Muscle layer of colon (tissue), 2 donors: ENCODE results near the gene CRYGA.
"Not testable (repeated sequence)": the region's sequence is repeated elsewhere in the genome, so short reads cannot be mapped to it uniquely, and the experiment has no call there.

Experiments
- H3K27ac ChIP-seq: one replicate; pipeline ENCODE4 v1.7.0; 2013; ENCODE audit warnings: low read depth, mild to moderate bottlenecking, low read length, moderate library complexity
- H3K27me3 ChIP-seq, 2 donors: one replicate each; pipeline ENCODE4 v1.7.0; 2013; ENCODE audit warnings: low read length in 2 of 2, mild to moderate bottlenecking in 2 of 2; ENCODE audit not compliant: insufficient read depth in 2 of 2, control insufficient read depth in 1 of 2
- H3K36me3 ChIP-seq: one replicate; pipeline ENCODE4 v1.7.0; 2013; ENCODE audit warnings: mild to moderate bottlenecking, low read length; ENCODE audit not compliant: insufficient read depth
- H3K4me1 ChIP-seq: one replicate; pipeline ENCODE4 v1.7.0; 2013; ENCODE audit warnings: mild to moderate bottlenecking, low read length; ENCODE audit not compliant: insufficient read depth
- H3K4me3 ChIP-seq, 2 donors: one replicate each; pipeline ENCODE4 v1.7.0; 2013; ENCODE audit warnings: low read length in 2 of 2, low read depth in 1 of 2, mild to moderate bottlenecking in 1 of 2, moderate library complexity in 1 of 2
- H3K9ac ChIP-seq: one replicate; pipeline ENCODE4 v1.7.0; 2013; ENCODE audit warnings: low read length
- H3K9me3 ChIP-seq: one replicate; pipeline ENCODE4 v1.7.0; 2013; ENCODE audit warnings: mild to moderate bottlenecking, low read length
- donor health status: abdominal sarcoma.
- donor health status: Adenocarcinoma of cecum.

CRYGA gene

DNA sequence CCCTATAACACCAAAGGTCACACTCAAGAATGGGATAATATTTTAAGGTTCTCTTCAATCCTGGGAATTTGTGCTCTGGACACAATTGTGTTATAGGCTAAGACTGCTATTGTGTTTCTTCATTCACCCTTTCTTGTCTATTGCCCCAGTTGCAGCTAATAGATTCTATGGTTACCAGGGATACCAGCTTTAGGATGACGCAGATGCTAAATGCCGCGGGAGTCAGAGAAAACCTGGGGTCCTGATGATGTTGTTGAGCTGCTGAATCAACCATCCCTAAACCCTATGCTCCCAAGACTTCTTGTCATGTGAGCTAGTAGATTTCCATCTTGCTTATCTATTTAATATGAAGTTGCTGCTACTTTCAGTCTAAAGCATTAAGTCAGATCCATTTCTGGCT is 44.5 kb downstream of the CRYGA start:
- H3K27me3 ChIP-seq: peaks cover 0 to 3% of the 10 kb centered on the region in 2 donors
- H3K9ac ChIP-seq: no peak overlapping the region
- H3K36me3 ChIP-seq: no peaks in the 10 kb centered on the region
- H3K27ac ChIP-seq: no peak overlapping the region
- no peaks in the 10 kb centered on the region for H3K9me3 ChIP-seq
- no peaks in the 10 kb centered on the region for H3K4me1 ChIP-seq
- no peak overlapping the region for H3K4me3 ChIP-seq

- not testable (repeated sequence) for H3K9me3 ChIP-seq, H3K4me3 ChIP-seq
Observed at GRCh38 chr2:208117390-208117789, 46.0 kb downstream of the CRYGA start.

DNA sequence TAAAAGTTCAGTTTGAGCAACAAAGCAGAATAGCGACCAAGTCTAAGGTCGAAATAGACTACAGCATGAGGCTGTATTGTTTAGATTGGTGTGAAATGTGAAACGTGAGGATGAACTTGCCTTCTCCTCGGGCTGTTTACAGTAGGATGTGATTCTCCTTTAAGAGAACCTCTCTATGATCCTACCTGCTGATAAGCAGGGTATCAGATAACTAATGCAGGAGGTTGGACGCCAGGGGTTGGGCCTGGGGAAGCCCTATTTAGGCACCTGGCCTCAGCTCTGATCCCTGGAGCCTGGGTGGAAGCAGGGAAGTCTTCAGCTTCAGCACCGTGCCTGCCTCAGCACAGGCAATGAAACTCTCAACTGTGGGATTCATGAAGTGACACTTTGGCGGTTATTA is 50.4 kb downstream of the CRYGA start:
- no peaks in the 10 kb centered on the region for H3K9me3 ChIP-seq
- no peak overlapping the region for H3K4me3 ChIP-seq
- H3K4me1 ChIP-seq: no peaks in the 10 kb centered on the region
- no peaks in the 10 kb centered on the region for H3K27me3 ChIP-seq
- H3K9ac ChIP-seq: no peak overlapping the region
- no peaks in the 10 kb centered on the region for H3K36me3 ChIP-seq
- no peak overlapping the region for H3K27ac ChIP-seq

More at GRCh38 chr2:208117390-208117789, 46.0 kb downstream of the CRYGA start:
- H3K36me3 ChIP-seq, H3K27ac ChIP-seq, H3K9ac ChIP-seq, H3K4me1 ChIP-seq, H3K27me3 ChIP-seq: not testable (repeated sequence)

- not testable (repeated sequence) for H3K27ac ChIP-seq, H3K4me1 ChIP-seq, H3K27me3 ChIP-seq, H3K9ac ChIP-seq, H3K4me3 ChIP-seq, H3K9me3 ChIP-seq, H3K36me3 ChIP-seq
Observed at GRCh38 chr2:208112273-208112745, 51.1 kb downstream of the CRYGA start.
